ENCODE results near the gene LAMA4.
A peak's percentile ranks its signal among the peaks of the same experiment; 100 is the strongest.

The LAMA4 gene

DNA sequence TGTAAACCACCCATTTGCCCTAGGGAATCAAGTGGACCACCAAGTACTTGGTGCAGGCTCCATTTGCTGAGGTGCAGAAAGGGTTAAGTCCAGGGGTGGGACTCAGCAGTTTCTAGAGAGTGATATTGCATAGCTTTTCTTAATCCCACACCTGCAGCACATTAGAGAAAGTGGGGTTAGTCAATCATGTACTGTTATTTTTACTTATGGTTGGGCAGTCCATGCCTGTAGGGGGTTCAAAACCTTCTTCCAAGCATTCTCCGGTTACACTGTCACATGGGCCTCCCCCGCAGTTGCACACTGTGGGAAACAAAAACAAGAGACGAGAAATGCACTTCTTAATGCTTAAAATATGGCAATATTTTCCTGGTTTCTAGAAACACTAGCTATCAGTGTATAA, 65.5 kb downstream of the LAMA4 start:
- Histone ChIP-seq H3K27ac (ENCODE audit: low read length) (peak overlapping the region; percentile 58), H3K36me3 (ENCODE audit: control insufficient read depth in 2 of 2, insufficient read depth in 2 of 2, low read length in 2 of 2) (peaks cover 46 to 54% of the 10 kb centered on the region in 2 donors), H3K4me1 (ENCODE audit: control insufficient read depth, insufficient read depth, low read length) (peaks cover 36% of the 10 kb centered on the region), H3K27me3 (ENCODE audit: control insufficient read depth in 1 of 2, insufficient read depth in 2 of 2, low read length in 2 of 2) (no peaks in the 10 kb centered on the region), H3K4me3 (ENCODE audit: low read length in 2 of 2) (no peak overlapping the region), H3K9ac (ENCODE audit: low read length in 2 of 2) (no peak overlapping the region), H3K9me3 (ENCODE audit: control insufficient read depth in 2 of 2, low read length in 2 of 2) (no peaks in the 10 kb centered on the region)

DNA sequence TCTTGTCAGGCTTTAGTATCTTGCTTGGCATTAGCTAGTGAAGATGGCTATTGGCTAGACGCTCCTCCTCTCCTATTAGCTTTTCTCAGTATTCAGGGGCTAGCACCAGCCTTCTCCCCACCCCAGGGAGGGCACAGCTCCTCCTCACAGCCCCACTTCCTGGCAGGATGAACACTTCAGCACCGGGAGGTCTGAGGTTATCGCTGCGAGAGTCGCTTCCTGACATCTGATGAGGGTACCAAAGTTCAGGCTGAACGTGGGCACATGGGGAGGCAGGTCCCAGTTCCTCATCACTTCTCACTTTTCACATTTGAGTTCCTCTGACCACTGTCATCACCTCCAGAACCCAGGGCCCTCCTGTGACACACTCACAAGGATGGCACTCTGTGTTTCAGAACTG, 66.6 kb downstream of the LAMA4 start:
- Histone ChIP-seq H3K27ac (ENCODE audit: low read length) (peak overlapping the region; percentile 31), H3K27me3 (ENCODE audit: control insufficient read depth in 1 of 2, insufficient read depth in 2 of 2, low read length in 2 of 2) (no peaks in the 10 kb centered on the region), H3K9ac (ENCODE audit: low read length in 2 of 2) (no peak overlapping the region), H3K9me3 (ENCODE audit: control insufficient read depth in 2 of 2, low read length in 2 of 2) (no peaks in the 10 kb centered on the region), H3K4me3 (ENCODE audit: low read length in 2 of 2) (no peak overlapping the region), H3K36me3 (ENCODE audit: control insufficient read depth in 2 of 2, insufficient read depth in 2 of 2, low read length in 2 of 2) (peaks cover 40 to 53% of the 10 kb centered on the region in 2 donors), H3K4me1 (ENCODE audit: control insufficient read depth, insufficient read depth, low read length) (peaks cover 31% of the 10 kb centered on the region)

DNA sequence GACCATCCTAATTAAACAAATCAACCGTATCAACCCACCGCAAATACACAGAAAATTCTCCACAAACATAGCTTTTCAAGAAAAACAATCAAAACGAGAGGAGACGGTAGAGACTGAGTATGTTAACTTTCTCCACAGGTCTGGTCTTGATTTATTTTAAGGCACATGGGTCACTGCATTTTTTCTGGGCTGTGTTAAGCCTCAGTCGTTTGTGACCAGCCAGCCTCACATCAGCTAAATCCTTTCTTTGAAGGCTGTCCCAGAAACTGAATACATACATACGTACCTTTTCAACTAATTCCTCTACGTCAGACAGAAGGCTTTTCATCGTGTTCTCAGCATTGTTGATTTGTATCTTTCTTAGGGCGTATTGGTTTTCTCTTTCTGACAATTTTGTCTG, 69.4 kb downstream of the LAMA4 start:
- no peak overlapping the region for H3K4me3 ChIP-seq (ENCODE audit: low read length in 2 of 2)
- peaks cover 13% of the 10 kb centered on the region for H3K4me1 ChIP-seq (ENCODE audit: control insufficient read depth, insufficient read depth, low read length)
- no peak overlapping the region for H3K9ac ChIP-seq (ENCODE audit: low read length in 2 of 2)
- peaks cover 40 to 57% of the 10 kb centered on the region in 2 donors for H3K36me3 ChIP-seq (ENCODE audit: control insufficient read depth in 2 of 2, insufficient read depth in 2 of 2, low read length in 2 of 2)
- no peaks in the 10 kb centered on the region for H3K9me3 ChIP-seq (ENCODE audit: control insufficient read depth in 2 of 2, low read length in 2 of 2)
- H3K27me3 ChIP-seq (ENCODE audit: control insufficient read depth in 1 of 2, insufficient read depth in 2 of 2, low read length in 2 of 2): no peaks in the 10 kb centered on the region
- H3K27ac ChIP-seq (ENCODE audit: low read length): peak overlapping the region; percentile 0

DNA sequence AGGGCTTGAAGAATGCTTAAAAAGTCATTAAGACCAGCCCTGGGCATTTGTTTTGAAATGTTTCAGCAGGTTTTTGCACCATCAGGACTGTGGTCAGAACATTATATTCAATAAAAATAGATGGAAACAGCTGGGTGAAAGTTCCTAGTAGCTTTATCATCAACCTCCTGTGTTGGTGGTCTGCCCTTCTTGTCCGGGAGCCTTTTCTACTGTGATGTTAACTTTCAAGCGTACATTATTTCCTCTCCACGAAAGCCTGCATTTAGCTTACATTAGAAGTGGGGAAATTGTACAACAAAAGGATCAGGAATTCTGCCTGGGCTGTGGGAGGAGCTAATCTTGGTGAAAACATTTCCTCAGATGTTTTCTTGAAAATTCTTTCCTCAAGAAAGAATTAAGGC, 71.1 kb downstream of the LAMA4 start:
- Histone ChIP-seq H3K4me3 (ENCODE audit: low read length in 2 of 2) (no peak overlapping the region), H3K36me3 (ENCODE audit: control insufficient read depth in 2 of 2, insufficient read depth in 2 of 2, low read length in 2 of 2) (peaks cover 38 to 49% of the 10 kb centered on the region in 2 donors), H3K27me3 (ENCODE audit: control insufficient read depth in 1 of 2, insufficient read depth in 2 of 2, low read length in 2 of 2) (no peaks in the 10 kb centered on the region), H3K27ac (ENCODE audit: low read length) (no peak overlapping the region), H3K9ac (ENCODE audit: low read length in 2 of 2) (no peak overlapping the region), H3K4me1 (ENCODE audit: control insufficient read depth, insufficient read depth, low read length) (peaks cover 5% of the 10 kb centered on the region), H3K9me3 (ENCODE audit: control insufficient read depth in 2 of 2, low read length in 2 of 2) (no peaks in the 10 kb centered on the region)

DNA sequence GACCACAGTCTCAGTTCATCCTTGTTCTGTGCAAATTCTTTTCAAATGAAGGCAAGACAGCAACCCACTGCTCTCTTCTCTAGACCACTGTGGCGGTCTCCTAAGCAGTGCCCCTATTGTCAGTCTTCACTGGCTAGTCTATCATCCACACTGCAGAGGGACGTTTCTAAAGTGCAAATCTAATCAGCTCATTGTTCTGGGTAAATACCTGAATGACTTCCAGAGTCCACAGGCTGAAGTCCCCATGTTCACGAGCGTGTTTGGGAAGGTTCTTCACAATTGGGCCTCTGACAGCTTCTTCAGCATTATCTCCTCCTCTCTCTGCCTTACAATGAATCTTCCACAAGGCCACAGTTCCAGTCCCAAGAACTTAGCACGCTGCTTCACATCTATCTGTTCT, 73.2 kb downstream of the LAMA4 start:
- Histone ChIP-seq H3K36me3 (ENCODE audit: control insufficient read depth in 2 of 2, insufficient read depth in 2 of 2, low read length in 2 of 2) (peaks cover 37 to 49% of the 10 kb centered on the region in 2 donors), H3K4me1 (ENCODE audit: control insufficient read depth, insufficient read depth, low read length) (peaks cover 5% of the 10 kb centered on the region), H3K9ac (ENCODE audit: low read length in 2 of 2) (peak overlapping the region in 1 of 2 donors; percentile 23), H3K9me3 (ENCODE audit: control insufficient read depth in 2 of 2, low read length in 2 of 2) (no peaks in the 10 kb centered on the region), H3K4me3 (ENCODE audit: low read length in 2 of 2) (no peak overlapping the region), H3K27me3 (ENCODE audit: control insufficient read depth in 1 of 2, insufficient read depth in 2 of 2, low read length in 2 of 2) (no peaks in the 10 kb centered on the region), H3K27ac (ENCODE audit: low read length) (peak overlapping the region; percentile 38)

DNA sequence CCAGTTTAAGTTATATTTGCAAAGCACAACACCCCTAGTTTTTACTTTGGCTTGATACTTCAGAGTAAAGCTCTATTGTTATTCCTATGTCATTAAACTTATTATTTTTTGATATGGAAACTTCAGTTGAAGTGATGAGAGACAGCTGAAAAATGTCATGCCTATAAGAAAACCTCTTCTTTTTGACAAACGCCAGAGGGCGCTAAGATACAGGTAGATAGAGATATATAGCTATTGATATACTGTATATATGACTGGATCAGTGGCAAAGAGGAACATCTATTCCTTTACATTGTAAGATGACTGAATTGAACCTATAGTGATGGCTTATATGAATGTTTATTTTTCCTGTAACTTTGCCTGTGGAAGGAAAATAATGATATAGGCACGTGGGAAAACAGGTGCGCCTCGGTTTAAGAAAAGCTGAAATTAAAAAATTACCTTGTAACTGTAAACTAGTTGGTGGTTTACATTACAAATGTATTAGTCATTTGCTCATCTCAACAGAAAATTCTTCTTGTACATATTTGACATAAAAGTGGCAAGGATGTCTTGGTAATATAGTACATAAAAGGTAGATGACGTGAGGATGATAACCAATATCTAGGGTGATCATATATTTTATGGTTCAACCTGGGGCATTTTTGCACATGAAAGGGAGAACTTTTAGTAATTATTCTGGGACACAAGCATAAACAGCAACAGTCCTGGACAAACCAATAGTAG, 74.1 kb downstream of the LAMA4 start:
- Histone ChIP-seq H3K4me3 (ENCODE audit: low read length in 2 of 2) (no peak overlapping the region), H3K9me3 (ENCODE audit: control insufficient read depth in 2 of 2, low read length in 2 of 2) (no peaks in the 10 kb centered on the region), H3K36me3 (ENCODE audit: control insufficient read depth in 2 of 2, insufficient read depth in 2 of 2, low read length in 2 of 2) (peaks cover 44 to 50% of the 10 kb centered on the region in 2 donors), H3K27me3 (ENCODE audit: control insufficient read depth in 1 of 2, insufficient read depth in 2 of 2, low read length in 2 of 2) (no peaks in the 10 kb centered on the region), H3K9ac (ENCODE audit: low read length in 2 of 2) (no peak overlapping the region), H3K27ac (ENCODE audit: low read length) (peak overlapping the region; percentile 38), H3K4me1 (ENCODE audit: control insufficient read depth, insufficient read depth, low read length) (peaks cover 5% of the 10 kb centered on the region)

DNA sequence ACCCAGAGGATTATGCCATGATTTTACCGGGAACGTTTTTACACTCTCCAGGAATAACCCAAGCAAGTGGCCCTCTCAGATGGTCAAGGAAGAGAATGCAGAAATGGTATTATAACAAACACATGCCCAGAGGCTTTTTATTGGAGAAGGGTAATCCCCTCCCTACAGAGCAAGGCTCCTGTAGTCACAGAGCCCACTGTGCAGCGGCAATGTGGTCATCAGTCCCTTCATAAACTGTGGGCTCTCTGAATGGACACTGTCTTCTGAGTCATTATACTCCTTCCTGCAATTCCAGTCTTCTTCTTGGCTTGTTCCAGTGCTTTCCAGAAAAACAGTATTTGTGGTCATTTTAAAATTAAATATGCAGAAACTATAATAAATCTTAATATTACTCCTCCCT, 74.7 kb downstream of the LAMA4 start:
- Histone ChIP-seq H3K27ac (ENCODE audit: low read length) (peak overlapping the region; percentile 19), H3K9ac (ENCODE audit: low read length in 2 of 2) (peak overlapping the region in 1 of 2 donors; percentile 13), H3K36me3 (ENCODE audit: control insufficient read depth in 2 of 2, insufficient read depth in 2 of 2, low read length in 2 of 2) (peaks cover 47 to 51% of the 10 kb centered on the region in 2 donors), H3K4me3 (ENCODE audit: low read length in 2 of 2) (no peak overlapping the region), H3K27me3 (ENCODE audit: control insufficient read depth in 1 of 2, insufficient read depth in 2 of 2, low read length in 2 of 2) (no peaks in the 10 kb centered on the region), H3K9me3 (ENCODE audit: control insufficient read depth in 2 of 2, low read length in 2 of 2) (no peaks in the 10 kb centered on the region), H3K4me1 (ENCODE audit: control insufficient read depth, insufficient read depth, low read length) (peaks cover 3% of the 10 kb centered on the region)

DNA sequence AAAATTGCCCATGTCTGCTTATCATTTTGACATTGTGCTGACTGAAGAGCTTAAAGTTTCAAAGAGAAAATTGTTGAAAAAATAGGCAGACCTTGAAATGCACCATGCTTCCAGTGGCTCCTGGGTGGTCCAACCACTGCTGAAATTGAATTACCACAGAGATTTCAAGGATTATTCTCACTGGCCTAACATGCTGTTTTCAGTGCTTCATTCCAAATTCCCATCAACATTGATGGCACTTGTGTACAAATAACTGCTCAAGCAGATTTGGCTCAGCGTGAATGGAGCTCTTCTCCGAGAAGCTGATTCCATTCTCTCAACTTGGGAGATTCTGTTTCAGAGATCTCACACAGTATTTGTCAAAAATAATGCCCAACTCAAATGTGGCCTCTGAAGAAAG, 75.5 kb downstream of the LAMA4 start:
- Histone ChIP-seq H3K27ac (ENCODE audit: low read length) (peak overlapping the region; percentile 26), H3K9me3 (ENCODE audit: control insufficient read depth in 2 of 2, low read length in 2 of 2) (no peaks in the 10 kb centered on the region), H3K9ac (ENCODE audit: low read length in 2 of 2) (no peak overlapping the region), H3K27me3 (ENCODE audit: control insufficient read depth in 1 of 2, insufficient read depth in 2 of 2, low read length in 2 of 2) (no peaks in the 10 kb centered on the region), H3K4me1 (ENCODE audit: control insufficient read depth, insufficient read depth, low read length) (peaks cover 3% of the 10 kb centered on the region), H3K36me3 (ENCODE audit: control insufficient read depth in 2 of 2, insufficient read depth in 2 of 2, low read length in 2 of 2) (peaks cover 52 to 55% of the 10 kb centered on the region in 2 donors), H3K4me3 (ENCODE audit: low read length in 2 of 2) (no peak overlapping the region)

DNA sequence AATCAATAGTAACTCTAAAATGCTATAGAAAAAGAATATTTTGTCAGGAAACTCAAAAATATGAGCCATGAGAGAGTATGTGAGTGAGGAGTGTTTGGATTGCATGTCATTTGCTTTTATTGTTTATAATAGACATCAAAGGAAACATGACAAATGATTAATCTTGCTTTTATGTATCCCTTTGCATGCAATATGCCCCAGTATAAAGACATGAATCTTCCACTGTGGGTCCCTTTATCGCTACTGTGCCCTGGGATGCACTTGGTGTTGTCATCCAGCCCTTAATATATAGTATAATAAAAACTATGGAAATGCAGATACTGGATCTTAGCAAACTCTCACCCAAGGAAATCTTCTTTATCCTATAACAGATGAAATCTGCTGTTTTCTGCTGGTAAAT, 77.3 kb downstream of the LAMA4 start:
- Histone ChIP-seq H3K4me3 (ENCODE audit: low read length in 2 of 2) (no peak overlapping the region), H3K9me3 (ENCODE audit: control insufficient read depth in 2 of 2, low read length in 2 of 2) (no peaks in the 10 kb centered on the region), H3K27ac (ENCODE audit: low read length) (no peak overlapping the region), H3K27me3 (ENCODE audit: control insufficient read depth in 1 of 2, insufficient read depth in 2 of 2, low read length in 2 of 2) (no peaks in the 10 kb centered on the region), H3K36me3 (ENCODE audit: control insufficient read depth in 2 of 2, insufficient read depth in 2 of 2, low read length in 2 of 2) (peaks cover 58 to 59% of the 10 kb centered on the region in 2 donors), H3K9ac (ENCODE audit: low read length in 2 of 2) (no peak overlapping the region), H3K4me1 (ENCODE audit: control insufficient read depth, insufficient read depth, low read length) (peaks cover 3% of the 10 kb centered on the region)

DNA sequence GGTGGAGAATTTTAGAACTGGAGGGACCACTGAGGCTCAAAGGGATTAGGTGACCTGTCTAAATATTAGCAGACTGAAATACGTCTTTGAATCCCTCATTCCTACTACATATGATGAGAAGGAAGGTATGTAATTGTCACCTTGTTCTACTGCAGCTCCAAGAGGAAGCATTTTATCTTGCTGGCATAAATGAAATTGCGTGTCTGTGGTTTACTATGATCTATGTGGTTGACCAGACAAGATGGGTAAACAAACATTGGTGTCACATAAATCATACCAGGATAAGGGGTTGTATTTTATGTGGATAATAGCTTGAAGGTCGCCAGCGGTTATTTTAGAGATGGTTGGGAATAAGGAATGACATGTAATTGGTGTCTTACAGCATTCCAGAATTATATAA, 78.2 kb downstream of the LAMA4 start:
- no peak overlapping the region for H3K27ac ChIP-seq (ENCODE audit: low read length)

DNA sequence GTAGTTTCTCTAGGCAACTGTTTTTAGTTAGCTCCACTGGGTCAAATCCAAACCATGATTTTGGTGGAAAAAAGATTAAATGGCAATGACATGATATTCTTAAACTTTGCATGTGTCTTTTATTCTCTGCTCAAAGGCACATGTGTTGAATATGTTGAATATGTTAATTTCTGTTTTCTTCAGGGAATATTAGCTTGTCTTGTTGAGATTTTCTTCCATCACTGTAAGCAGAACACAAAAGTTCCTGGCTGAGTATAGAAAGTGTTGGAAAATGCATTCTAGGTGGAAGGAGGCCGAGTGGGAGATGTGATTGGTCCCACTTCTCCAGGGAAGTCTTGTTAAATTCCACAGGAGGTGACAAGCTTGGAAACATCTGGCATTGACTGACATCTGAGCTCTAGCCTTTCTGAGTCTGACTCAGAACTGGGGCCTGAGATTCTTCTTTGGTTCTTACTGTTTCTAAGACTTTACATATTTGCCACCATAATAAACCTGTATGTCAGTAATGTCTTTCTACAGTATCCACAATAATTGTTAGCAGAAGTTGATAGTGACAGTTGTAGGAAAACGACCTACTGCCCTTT, 81.1 kb downstream of the LAMA4 start:
- no peaks in the 10 kb centered on the region for H3K9me3 ChIP-seq (ENCODE audit: control insufficient read depth in 2 of 2, low read length in 2 of 2)
- H3K4me1 ChIP-seq (ENCODE audit: control insufficient read depth, insufficient read depth, low read length): no peaks in the 10 kb centered on the region
- H3K9ac ChIP-seq (ENCODE audit: low read length in 2 of 2): no peak overlapping the region
- no peak overlapping the region for H3K27ac ChIP-seq (ENCODE audit: low read length)
- no peak overlapping the region for H3K4me3 ChIP-seq (ENCODE audit: low read length in 2 of 2)
- H3K27me3 ChIP-seq (ENCODE audit: control insufficient read depth in 1 of 2, insufficient read depth in 2 of 2, low read length in 2 of 2): no peaks in the 10 kb centered on the region
- peaks cover 80 to 84% of the 10 kb centered on the region in 2 donors for H3K36me3 ChIP-seq (ENCODE audit: control insufficient read depth in 2 of 2, insufficient read depth in 2 of 2, low read length in 2 of 2)

More for the DNA sequence above, 78.2 kb downstream of the LAMA4 start:
- Histone ChIP-seq H3K27me3 (ENCODE audit: control insufficient read depth in 1 of 2, insufficient read depth in 2 of 2, low read length in 2 of 2) (no peaks in the 10 kb centered on the region), H3K4me1 (ENCODE audit: control insufficient read depth, insufficient read depth, low read length) (peaks cover 3% of the 10 kb centered on the region), H3K9me3 (ENCODE audit: control insufficient read depth in 2 of 2, low read length in 2 of 2) (no peaks in the 10 kb centered on the region), H3K4me3 (ENCODE audit: low read length in 2 of 2) (no peak overlapping the region), H3K36me3 (ENCODE audit: control insufficient read depth in 2 of 2, insufficient read depth in 2 of 2, low read length in 2 of 2) (peaks cover 62 to 64% of the 10 kb centered on the region in 2 donors), H3K9ac (ENCODE audit: low read length in 2 of 2) (no peak overlapping the region)
